Suprapubic skin (tissue), 3 donors: ENCODE data around the gene ROR2.

Experiments used
- EP300 ChIP-seq: sonication (generic); formaldehyde crosslinking; IDR thresholded peaks from one replicate; pipeline ENCODE4 v1.6.1; 2017; ENCODE audit warnings: antibody characterized with exemption
- POLR2A ChIP-seq, 2 donors: fragments of 450-650 bp; IDR thresholded peaks; one replicate each; pipeline ENCODE4 v1.6.1; 2017; ENCODE audit warnings: antibody characterized with exemption in 2 of 2, mild to moderate bottlenecking in 2 of 2, moderate library complexity in 2 of 2
- TF ChIP-seq, protein P1 (sequence below), 2 donors: fragments of 200-600 bp in 1 of 2; fragments of 450-650 bp in 1 of 2; sonication (generic) in 1 of 2; IDR thresholded peaks; one replicate each; pipeline ENCODE4 v1.5.1; 2016 to 2019; ENCODE audit warnings: antibody characterized with exemption in 2 of 2, mild to moderate bottlenecking in 1 of 2, moderate library complexity in 1 of 2

DNA sequence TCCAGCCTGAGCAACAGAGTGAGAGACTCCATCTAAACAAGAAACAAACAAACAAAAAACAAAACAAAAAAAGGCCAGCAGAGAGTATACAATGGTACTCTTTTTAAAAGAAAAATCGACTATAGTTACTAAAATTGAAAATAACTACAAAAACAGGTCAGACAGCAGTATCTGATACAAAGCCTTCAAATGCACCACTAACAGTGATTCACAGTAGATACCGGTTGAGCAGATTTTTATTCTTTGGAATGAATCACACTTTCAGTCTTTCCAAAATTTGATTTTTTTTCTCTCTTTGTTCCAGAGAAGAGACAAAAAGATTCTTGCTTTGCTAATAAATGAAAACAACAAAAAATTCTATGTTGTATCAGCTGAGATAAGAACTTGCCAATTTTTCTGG is 36.9 kb downstream of the ROR2 start:
- TF ChIP-seq, protein P1, sequence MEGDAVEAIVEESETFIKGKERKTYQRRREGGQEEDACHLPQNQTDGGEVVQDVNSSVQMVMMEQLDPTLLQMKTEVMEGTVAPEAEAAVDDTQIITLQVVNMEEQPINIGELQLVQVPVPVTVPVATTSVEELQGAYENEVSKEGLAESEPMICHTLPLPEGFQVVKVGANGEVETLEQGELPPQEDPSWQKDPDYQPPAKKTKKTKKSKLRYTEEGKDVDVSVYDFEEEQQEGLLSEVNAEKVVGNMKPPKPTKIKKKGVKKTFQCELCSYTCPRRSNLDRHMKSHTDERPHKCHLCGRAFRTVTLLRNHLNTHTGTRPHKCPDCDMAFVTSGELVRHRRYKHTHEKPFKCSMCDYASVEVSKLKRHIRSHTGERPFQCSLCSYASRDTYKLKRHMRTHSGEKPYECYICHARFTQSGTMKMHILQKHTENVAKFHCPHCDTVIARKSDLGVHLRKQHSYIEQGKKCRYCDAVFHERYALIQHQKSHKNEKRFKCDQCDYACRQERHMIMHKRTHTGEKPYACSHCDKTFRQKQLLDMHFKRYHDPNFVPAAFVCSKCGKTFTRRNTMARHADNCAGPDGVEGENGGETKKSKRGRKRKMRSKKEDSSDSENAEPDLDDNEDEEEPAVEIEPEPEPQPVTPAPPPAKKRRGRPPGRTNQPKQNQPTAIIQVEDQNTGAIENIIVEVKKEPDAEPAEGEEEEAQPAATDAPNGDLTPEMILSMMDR (IDR thresholded peaks at IDR 0.05), result no peak
- no peak for TF ChIP-seq POLR2A (IDR thresholded peaks at IDR 0.05)
- no peak for TF ChIP-seq EP300
